Glomerular visceral epithelial cell (primary cell): ENCODE results near the gene LSM8.
"Not testable (repeated sequence)": the region's sequence is repeated elsewhere in the genome, so short reads cannot be mapped to it uniquely, and the experiment has no call there.

ENCODE experiments used
- DNase-seq: peaks from one replicate; pipeline ENCODE4 v3.0.0-alpha.2; 2016; ENCODE audit errors: extremely low spot score

LSM8 gene

DNA sequence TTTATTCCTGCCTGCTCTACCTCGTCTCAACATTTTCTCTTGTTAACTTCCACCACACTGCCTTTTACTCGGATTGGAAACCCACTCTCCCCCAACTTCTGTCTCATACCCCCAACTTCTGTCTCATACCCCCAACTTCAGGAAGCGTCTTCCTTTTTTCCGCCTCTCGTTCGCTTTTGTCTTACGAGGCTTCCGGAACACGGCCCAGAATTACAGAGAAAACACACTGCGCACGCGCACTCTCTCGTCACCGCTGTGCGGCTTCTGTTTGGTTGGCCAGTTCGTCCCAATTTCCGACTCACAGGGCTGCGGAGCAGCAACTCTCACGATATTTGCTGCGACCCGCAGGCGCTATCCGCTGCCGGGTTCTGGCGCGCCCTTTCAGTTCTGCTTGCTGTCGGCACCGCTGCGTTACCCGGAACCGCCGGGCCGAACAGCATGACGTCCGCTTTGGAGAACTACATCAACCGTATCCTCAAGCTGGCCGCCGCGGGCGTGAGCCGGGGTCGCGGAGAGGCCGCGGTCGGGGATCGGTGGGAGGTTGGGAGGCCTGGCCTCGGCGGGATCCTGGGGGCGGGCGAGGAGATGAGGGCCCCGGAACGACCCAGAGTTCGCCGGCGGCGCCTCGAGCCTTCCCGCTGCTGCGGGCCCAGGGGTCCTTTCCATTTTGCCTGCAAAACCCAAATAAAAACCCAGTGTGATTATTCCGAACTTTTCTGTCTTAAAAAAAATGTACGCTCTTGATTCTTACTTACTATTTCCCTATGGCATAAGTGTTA is at the start of gene LSM8:
Gene LSM8, plus strand, starts transcription at position 379 of the 779 bp plus-strand sequence. Its CDS starts 60 bp downstream, at position 439.
- DNase-seq: peak; percentile 98

DNA sequence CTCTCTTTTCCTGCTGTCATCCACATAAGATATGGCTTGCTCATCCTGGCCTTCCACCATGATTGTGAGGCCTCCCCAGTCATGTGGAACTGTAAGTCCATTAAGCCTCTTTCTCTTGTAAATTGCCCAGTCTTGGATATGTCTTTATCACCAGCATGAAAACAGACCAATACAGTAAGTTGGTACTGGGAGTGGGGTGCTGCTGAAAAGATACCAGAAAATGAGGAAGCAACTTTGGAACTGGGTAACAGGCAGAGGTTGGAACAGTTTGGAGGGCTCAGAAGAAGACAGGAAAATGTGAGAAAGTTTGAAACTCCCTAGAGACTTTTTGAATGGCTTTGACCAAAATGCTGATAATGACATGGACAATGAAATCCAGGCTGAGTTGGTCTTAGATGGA is 49.5 kb upstream of the LSM8 start:
- not testable (repeated sequence) for DNase-seq

- no peak for DNase-seq
Observed at GRCh38 chr7:118140468-118140867, 43.5 kb upstream of the LSM8 start.

DNA sequence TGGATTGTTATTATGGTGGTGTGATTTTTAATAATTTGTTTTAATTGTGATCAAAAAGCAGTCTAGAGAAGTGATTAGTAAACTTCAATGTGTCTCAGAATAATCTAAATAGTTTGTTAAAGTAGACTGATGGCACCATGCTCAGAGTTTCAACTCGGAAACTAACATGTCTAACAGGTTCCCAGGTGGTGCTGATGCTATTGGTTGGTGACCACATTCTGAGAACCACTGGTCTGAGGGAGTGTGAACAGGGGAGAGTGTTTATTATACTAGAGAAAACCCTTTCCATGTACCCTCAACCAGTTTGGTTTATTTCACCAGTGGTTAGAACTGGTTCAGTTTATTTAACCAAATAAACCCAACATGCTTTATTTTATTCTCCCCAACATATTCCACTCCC is 42.0 kb upstream of the LSM8 start:
- DNase-seq: no peak

DNA sequence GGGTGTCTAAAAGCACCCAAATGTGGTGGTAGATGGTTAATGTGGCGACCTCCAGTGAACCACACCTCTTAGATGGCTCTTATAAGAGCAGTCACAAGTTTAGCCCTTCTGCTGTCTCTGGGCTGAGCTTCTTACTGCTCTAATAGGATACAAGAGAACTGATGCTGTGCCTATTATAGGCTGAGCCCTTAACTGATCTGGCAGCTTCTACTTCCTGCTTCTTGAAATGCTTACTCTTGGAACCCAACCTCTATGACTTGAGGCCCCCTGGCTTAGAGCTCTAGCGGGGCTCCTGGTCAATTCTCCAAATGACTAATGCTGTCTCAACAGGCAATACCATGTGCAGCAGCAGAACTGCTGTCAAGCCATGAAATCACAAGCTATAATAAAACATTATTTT is 35.0 kb upstream of the LSM8 start:
- DNase-seq: no peak

GRCh38 chr7:118149394-118149793 is 34.6 kb upstream of the LSM8 start:
- no peak for DNase-seq

GRCh38 chr7:118151671-118152070 is 32.3 kb upstream of the LSM8 start:
- no peak for DNase-seq

- no peak for DNase-seq
Observed at GRCh38 chr7:118152149-118152548, 31.8 kb upstream of the LSM8 start.

- no peak for DNase-seq
Observed at GRCh38 chr7:118152654-118153053, 31.3 kb upstream of the LSM8 start.

DNA sequence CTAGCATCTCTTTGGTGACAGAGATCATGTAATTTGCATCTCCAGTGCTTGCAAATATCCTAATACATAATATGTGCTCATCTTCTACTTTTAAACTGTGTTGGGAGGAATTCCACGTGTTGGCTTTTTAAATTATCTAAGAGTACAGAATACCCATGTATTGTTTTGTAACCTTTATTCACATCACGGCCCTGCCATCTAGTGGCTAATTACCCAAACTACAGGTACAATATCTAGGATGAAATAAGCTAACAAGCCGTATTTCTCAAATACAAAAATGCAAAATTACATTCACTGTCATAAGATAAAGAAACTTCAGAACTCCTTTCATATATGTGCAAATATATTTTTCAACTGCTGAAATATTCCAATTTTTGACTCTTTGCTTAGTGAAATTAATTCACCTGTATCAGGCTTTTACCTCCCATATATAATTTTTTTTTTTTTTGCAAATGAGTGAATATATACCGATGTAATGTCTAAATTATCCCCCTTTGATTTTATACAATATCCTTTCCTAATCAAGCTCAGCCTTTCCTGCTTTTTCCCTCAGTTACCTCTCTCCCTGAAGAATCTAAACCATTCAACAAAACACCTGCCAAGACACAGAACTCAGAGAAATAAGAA is 30.3 kb upstream of the LSM8 start:
- DNase-seq: peak; percentile 7

DNA sequence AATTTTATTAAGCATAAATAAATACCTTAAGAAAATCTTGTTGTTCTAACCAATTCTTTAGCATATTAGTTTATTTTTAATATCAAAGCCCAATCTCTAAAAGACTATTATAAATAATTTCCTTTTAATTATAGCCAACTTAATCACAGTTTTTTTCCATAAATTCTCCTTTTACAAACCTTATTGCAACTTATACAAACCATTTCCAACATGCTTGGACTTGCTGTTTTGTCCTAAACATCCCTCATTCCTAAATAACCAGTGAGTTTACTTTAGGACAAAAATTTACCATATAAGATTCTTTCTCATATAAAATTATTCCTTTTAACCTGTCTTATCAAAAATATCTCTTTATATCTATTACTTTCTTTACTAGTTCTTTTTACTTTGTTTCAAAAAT is 25.2 kb upstream of the LSM8 start:
- DNase-seq: no peak

DNA sequence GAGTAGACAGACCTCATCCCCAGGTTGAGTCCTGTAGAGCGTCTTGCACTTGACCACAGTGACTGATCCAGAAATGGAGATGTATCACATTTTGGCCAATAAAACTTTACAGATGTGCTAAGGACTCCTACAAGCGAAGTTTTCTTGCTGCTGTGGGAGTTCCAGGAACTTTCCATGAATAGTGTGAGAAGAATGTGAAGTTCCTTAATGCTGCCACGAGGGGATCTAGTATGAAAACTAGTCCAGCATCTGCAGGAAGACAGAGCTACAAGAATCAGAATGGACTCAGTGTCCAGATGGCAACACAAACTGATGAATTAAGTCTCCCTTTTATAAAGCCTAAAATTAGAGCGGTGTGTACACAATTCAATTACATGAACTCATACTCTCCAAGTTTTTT is 14.8 kb upstream of the LSM8 start:
- DNase-seq: no peak

GRCh38 chr7:118175740-118176139 is 8.2 kb upstream of the LSM8 start:
- no peak for DNase-seq

DNA sequence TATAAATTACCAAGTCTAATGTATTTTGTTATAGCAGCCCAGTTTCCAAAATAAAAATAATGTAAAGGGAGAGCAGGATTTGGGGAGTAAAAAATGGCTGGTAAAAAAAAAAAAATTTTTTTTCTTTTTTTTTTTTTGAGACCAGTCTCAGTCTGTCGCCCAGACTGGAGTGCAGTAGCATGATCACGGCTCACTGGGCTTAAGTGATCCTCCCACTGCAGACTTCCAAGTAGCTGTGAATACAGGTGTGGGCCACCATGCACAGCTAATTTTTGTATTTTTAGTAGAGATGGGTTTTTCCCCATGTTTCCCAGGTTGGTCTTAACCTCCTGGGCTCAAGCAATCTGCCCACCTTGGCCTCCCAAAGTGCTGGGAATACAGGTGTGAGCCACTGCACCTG is 4.8 kb upstream of the LSM8 start:
- no peak for DNase-seq

DNA sequence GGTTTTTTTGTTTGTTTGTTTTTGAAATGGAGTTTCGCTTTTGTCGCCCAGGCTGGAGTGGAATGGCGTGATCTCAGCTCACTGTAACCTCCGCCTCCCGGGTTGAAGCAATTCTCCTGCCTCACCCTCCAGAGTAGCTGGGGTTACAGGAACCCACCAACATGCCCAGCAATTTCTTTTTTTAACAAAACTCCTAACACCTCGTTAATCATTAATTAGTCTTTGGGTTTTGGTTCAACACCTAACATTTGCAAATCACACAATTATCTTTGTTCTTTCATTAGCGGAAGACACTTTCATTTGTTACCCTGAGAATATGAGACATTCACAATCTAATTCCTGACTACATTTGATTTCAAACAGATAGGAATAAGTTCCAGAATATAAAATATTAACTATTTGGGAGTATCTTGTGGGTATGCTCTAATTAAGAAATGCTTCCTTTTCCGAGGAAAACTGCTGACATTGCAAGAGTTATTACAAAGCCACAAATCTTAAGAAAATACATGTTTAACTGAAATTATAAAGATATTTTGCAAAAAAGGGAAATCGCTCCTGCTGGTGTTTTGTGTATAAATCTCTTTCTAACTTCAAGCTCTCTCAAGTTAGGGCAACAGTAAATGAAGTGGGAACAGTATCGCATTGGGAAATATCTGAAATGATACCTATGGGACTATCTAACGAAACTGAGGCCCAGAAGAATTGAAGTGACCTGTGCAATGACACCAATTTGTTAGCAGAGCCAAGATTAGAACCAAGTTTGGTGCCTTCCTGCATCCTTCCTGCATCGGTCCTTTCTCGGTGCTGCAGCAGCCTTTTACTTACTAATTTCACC is 1.2 kb upstream of the LSM8 start:
- no peak for DNase-seq

GRCh38 chr7:118183428-118183785 is 557 bp upstream of the LSM8 start:
- no peak for DNase-seq

DNA sequence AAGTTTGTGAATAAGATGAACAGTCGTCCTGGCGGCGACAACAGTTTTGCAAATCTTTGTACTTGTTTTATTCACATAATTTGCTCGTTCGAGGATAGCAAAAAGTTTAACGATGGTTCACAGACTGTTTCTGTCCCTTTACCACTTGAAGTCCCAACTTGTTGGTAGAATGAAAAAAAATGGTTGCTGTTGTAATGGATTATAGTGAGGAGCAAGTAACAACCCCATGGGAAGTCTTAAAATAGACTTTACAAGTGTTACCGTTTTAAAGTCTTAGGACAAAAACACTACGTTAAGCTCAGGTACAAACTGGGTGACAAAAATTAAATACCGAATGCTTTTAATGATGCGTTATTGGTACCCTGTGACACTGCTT is 589 bp downstream of the LSM8 start:
- no peak for DNase-seq

- DNase-seq: no peak
Observed at GRCh38 chr7:118185163-118185860, 1.3 kb downstream of the LSM8 start.

DNA sequence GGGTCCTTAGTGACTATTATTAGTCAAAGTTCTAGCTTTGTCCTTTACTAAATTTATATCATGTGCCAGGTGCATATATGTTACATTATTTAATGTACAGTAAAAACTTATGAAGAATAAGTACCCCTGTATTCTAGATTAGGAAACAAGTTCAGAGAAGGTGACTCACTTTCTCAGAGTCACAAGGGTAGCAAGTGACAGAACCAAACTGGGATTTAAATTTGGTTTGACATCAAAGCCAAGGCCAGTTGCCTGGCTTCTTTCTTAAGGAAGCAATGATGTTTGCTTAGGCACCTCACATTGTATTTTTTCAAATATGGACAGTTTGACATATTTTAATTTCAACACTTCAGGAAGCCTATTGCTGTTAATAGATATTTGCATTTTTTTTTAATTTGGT is 2.5 kb downstream of the LSM8 start:
- no peak for DNase-seq

DNA sequence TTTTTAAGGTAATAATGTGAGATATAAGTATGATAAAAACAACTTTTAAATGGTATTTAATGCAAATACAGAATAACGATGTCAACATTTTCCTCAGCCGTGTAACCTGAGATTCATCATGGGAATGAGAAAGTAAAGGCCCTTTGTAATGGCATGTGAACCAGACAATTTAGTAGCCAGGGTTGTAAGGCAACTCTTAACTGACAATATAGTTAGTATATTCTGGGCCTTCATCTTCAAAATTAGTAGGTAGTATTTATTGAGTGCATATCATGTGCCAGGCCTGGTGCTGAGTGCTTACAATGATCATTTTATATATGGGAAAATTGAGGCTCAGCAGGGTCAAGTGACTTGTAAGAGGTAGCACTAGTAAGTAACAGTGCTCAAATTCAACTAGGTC is 10.6 kb downstream of the LSM8 start:
- DNase-seq: no peak

GRCh38 chr7:118195837-118196474 is 12.0 kb downstream of the LSM8 start:
- DNase-seq: peak; percentile 46

DNA sequence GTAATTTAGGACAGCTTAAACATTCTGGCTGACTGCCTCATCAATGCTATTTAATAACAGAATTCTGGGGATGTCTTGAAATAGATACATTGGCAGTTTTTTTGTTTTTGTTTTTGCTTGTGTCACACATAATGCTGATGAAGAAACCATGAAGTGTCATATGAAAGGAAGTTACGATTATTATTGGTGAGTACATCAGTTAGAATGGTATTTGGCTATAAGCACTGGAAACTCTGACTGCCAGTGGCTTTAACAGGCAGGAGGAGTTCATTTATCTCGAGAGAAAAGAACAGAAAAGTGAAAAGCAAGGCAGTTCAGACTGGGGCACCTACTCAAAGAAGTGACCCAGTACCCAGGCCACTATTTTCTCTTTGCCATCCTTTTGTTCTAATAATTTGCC is 18.1 kb downstream of the LSM8 start:
- DNase-seq: no peak
